ENCODE results near the gene ALPP.
"Not testable (repeated sequence)": the region's sequence is repeated elsewhere in the genome, so short reads cannot be mapped to it uniquely, and the experiment has no call there.

The ALPP gene

GRCh38 chr2:232382331-232383225 is 4.0 kb downstream of the ALPP start:
- DNase-seq: no peak

- DNase-seq: no peak
Observed at GRCh38 chr2:232384466-232384865, 5.9 kb downstream of the ALPP start.

GRCh38 chr2:232385058-232385457 is 6.5 kb downstream of the ALPP start:
- DNase-seq: not testable (repeated sequence)

GRCh38 chr2:232385660-232386489 is 7.3 kb downstream of the ALPP start:
- DNase-seq: no peak

- no peak for DNase-seq
Observed at GRCh38 chr2:232386490-232386739, 7.9 kb downstream of the ALPP start.

GRCh38 chr2:232386740-232387450 is 8.3 kb downstream of the ALPP start:
- no peak for DNase-seq

- DNase-seq: no peak
Observed at GRCh38 chr2:232387451-232388171, 9.1 kb downstream of the ALPP start.

GRCh38 chr2:232388324-232388891 is 9.9 kb downstream of the ALPP start:
- no peak for DNase-seq

GRCh38 chr2:232389327-232389726 is 10.8 kb downstream of the ALPP start:
- DNase-seq: no peak

GRCh38 chr2:232390661-232391060 is 12.1 kb downstream of the ALPP start:
- no peak for DNase-seq

- DNase-seq: no peak
Observed at GRCh38 chr2:232393556-232393955, 15.0 kb downstream of the ALPP start.

GRCh38 chr2:232394431-232394830 is 15.9 kb downstream of the ALPP start:
- not testable (repeated sequence) for DNase-seq

GRCh38 chr2:232395586-232395985 is 17.0 kb downstream of the ALPP start:
- no peak for DNase-seq

GRCh38 chr2:232396683-232397082 is 18.1 kb downstream of the ALPP start:
- DNase-seq: no peak

GRCh38 chr2:232398293-232399034 is 19.9 kb downstream of the ALPP start:
- DNase-seq: no peak

- no peak for DNase-seq
Observed at GRCh38 chr2:232400256-232401015, 21.9 kb downstream of the ALPP start.

GRCh38 chr2:232402518-232402917 is 24.0 kb downstream of the ALPP start:
- DNase-seq: no peak

- DNase-seq: no peak
Observed at GRCh38 chr2:232405943-232406510, 27.5 kb downstream of the ALPP start.

- no peak for DNase-seq
Observed at GRCh38 chr2:232406556-232407310, 28.2 kb downstream of the ALPP start, which contains the start of gene ALPG. Gene ALPG (plus strand): TSS chr2:232406844. CDS start chr2:232406895, 51 bp downstream.

Measured in activated naive CD4-positive, alpha-beta T cell treated with anti-CD3 and anti-CD28 coated beads, Interleukin-2, amount 50 U/mL, for 16 hours (primary cell).